Left lung (tissue), 10 donors: ENCODE measurements around the gene C14orf132. TPM values are rescaled to one million over a fixed set of nuclear protein-coding genes. Genes with fewer than 3 reads are reported as not detected.

Experiments
- ATAC-seq: fragments of 200-7000 bp; cut with Tn5 transposase; one replicate; pipeline ENCODE4 v1.9.1; 2020; ENCODE audit warnings: moderate library complexity
- DNase-seq, 4 donors: peaks; one replicate each; pipeline ENCODE4 v3.0.0-alpha.2; 2013 to 2020
- H3K27ac ChIP-seq, 2 donors: fragments of 200-600 bp; sonication (generic) in 1 of 2; one replicate each; pipeline versions ENCODE4 v1.5.0 to v1.8.0; 2020 to 2021
- H3K27me3 ChIP-seq, 2 donors: fragments of 200-600 bp; sonication (generic) in 1 of 2; one replicate each; pipeline versions ENCODE4 v1.5.0 to v1.8.0; 2020 to 2021
- H3K36me3 ChIP-seq, 2 donors: fragments of 200-600 bp; sonication (generic) in 1 of 2; one replicate each; pipeline versions ENCODE4 v1.5.0 to v1.8.0; 2020 to 2021
- H3K4me1 ChIP-seq, 2 donors: fragments of 200-600 bp; one replicate each; pipeline ENCODE4 v1.8.0; 2021
- H3K4me3 ChIP-seq, 2 donors: fragments of 200-600 bp; sonication (generic) in 1 of 2; one replicate each; pipeline versions ENCODE4 v1.5.0 to v1.8.0; 2020 to 2021; ENCODE audit warnings: mild to moderate bottlenecking in 1 of 2
- H3K9me3 ChIP-seq, 2 donors: fragments of 200-600 bp; sonication (generic) in 1 of 2; one replicate each; pipeline versions ENCODE4 v1.5.0 to v1.8.0; 2020 to 2021
- intact Hi-C, 2 donors: fragments of 100-400 bp; cut with DNase I; formaldehyde crosslinking; loops; one replicate each; pipeline versions ENCODE4 v1.11.2 to v1.14.2; 2022
- polyA plus RNA-seq, 6 donors: library from polyadenylated mRNA; unstranded; fragments of 120-200 nt; gene quantifications; one replicate each; pipeline ENCODE4 v1.2.1, GENCODE V29; 2013; ENCODE audit not compliant: insufficient read length in 6 of 6
- total RNA-seq, 2 donors: library from RNA; stranded (reverse); fragmentation: NEBNext Ultra II Directional; extraction: Animal tissue kit (Norgen Biotek cat#: 25700); gene quantifications; one replicate each; pipeline ENCODE4 v1.2.1, GENCODE V29; 2021
- TF ChIP-seq, protein P1 (sequence below), 2 donors: fragments of 200-600 bp; sonication (generic) in 1 of 2; IDR thresholded peaks; one replicate each; pipeline versions ENCODE4 v1.5.0 to v1.8.0; 2021; ENCODE audit warnings: antibody characterized with exemption in 2 of 2
- donor health status: DM: no; HTN: yes; CAD: no.
- donor health status: DM: no; HTN: no; CAD: no.

The C14orf132 gene
- total and polyA plus RNA-seq, 8 donors = 23.2 to 87.8 (median 34.0) TPM

DNA sequence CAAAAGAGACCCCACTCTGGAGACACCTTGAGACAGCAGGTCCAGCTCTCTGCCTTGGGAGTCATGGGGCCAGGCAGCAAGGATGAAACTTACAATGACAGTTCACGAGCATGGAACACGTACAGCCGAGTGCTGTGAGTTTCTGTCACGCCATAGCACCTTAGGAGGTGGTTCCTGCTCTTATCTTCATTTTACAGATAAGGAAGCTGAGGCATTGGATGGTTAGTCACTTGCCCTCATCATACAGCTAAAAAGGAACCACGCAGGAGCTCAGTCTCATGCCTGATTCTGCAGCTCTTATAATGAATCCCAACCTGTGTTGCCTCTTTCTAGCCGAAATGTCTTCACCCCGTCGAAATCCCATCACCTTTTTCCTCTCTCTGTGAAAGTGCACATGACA, 39.9 kb downstream of the C14orf132 start:
- no peak for ATAC-seq

DNA sequence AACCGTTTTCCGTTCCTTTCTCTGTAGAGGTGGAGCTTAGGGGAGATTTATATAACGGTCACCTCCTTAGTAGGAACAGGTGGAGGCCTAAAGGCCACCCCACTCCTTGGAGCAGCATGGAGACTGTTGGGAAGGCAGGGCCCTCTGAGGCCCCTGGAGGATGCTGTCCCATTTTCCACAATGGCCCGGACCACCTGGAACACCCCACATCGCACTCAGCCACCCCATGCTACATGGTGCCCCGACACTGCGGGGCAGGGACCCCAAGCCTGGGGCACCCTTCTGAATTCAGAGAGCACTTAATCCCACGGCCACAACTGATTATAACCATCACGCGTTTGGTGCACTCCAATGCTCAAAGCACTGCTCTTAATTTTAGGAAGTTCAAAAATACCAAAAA, 41.4 kb downstream of the C14orf132 start:
- TF ChIP-seq, protein P1, sequence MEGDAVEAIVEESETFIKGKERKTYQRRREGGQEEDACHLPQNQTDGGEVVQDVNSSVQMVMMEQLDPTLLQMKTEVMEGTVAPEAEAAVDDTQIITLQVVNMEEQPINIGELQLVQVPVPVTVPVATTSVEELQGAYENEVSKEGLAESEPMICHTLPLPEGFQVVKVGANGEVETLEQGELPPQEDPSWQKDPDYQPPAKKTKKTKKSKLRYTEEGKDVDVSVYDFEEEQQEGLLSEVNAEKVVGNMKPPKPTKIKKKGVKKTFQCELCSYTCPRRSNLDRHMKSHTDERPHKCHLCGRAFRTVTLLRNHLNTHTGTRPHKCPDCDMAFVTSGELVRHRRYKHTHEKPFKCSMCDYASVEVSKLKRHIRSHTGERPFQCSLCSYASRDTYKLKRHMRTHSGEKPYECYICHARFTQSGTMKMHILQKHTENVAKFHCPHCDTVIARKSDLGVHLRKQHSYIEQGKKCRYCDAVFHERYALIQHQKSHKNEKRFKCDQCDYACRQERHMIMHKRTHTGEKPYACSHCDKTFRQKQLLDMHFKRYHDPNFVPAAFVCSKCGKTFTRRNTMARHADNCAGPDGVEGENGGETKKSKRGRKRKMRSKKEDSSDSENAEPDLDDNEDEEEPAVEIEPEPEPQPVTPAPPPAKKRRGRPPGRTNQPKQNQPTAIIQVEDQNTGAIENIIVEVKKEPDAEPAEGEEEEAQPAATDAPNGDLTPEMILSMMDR (IDR thresholded peaks at IDR 0.05) = no peak
- intact Hi-C loops = no loop called here
- H3K27ac ChIP-seq = no peak overlapping the region
- H3K4me3 ChIP-seq = no peak overlapping the region
- DNase-seq (peak in 1 of 4 donors; percentile 7), ATAC-seq (no peak)
- H3K27me3 ChIP-seq = no peaks in the 10 kb centered on the region
- peaks cover 0 to 3% of the 10 kb centered on the region in 2 donors for H3K4me1 ChIP-seq
- no peaks in the 10 kb centered on the region for H3K36me3 ChIP-seq
- H3K9me3 ChIP-seq = no peaks in the 10 kb centered on the region

More for the DNA sequence above, 39.9 kb downstream of the C14orf132 start:
- DNase-seq = peak in 1 of 4 donors; percentile 6
- Histone ChIP-seq H3K36me3 (no peaks in the 10 kb centered on the region), H3K27ac (no peak overlapping the region), H3K27me3 (no peaks in the 10 kb centered on the region), H3K9me3 (no peaks in the 10 kb centered on the region), H3K4me3 (no peak overlapping the region), H3K4me1 (peaks cover 0 to 3% of the 10 kb centered on the region in 2 donors)
- TF ChIP-seq, protein P1 (IDR thresholded peaks at IDR 0.05) = no peak
- intact Hi-C loops = no loop called here

DNA sequence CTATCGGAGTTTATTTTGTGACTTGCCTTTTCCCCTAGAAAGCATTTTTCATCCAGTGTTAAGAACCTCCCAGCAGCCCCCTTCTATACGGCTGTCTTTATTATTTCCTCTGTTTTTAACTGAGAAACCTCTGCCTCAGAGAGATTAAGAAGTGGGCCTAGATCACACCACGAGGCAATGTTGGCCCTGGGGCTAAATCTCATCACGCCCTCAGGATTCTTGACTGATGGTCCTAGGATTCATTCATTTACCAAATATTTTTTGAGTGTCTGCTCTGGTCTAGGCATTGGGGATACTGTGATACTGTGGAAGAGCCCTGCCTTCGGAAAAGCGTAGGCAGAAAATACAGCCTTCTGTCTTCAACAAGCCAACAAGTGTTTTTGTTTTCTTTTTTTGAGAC, 42.1 kb downstream of the C14orf132 start:
- DNase-seq = no peak
- H3K4me1 ChIP-seq = peaks cover 0 to 3% of the 10 kb centered on the region in 2 donors
- TF ChIP-seq, protein P1 (IDR thresholded peaks at IDR 0.05) = no peak
- no peak overlapping the region for H3K27ac ChIP-seq
- H3K36me3 ChIP-seq = no peaks in the 10 kb centered on the region
- intact Hi-C loops = no loop called here
- no peaks in the 10 kb centered on the region for H3K27me3 ChIP-seq
- H3K9me3 ChIP-seq = no peaks in the 10 kb centered on the region
- ATAC-seq = no peak
- H3K4me3 ChIP-seq = no peak overlapping the region

DNA sequence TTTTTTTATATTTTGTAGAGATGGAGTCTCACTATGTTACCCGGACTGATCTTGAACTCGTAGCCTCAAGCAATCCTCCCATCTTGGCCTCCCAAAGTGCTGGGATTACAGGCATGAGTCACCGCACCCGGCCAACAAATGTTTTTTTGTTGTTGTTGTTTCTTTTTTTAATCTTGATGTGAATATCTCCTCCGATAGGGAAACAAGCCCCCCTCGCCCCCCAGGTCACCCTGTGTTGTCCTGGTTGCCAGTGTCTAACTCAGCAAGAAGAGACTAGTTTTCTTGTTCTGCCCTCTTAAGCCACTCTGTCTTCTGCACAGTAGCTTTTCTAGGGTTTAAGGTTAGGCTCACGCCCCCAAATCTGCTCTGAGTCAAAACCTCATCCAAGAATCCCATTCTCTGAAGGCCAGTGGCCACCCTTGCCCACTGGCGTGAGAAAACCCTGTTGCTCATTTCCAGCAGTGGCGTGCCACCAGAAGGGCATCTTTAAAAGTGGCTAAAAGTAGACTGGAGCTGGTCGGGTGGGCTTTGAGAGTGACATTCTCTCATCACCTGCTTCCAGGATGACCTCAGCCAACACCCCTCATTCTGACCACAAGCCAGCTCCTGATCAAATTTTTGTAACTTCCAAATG, 42.7 kb downstream of the C14orf132 start:
- TF ChIP-seq, protein P1 (IDR thresholded peaks at IDR 0.05) = no peak
- H3K27me3 ChIP-seq = no peaks in the 10 kb centered on the region
- intact Hi-C loops = no loop called here

DNA sequence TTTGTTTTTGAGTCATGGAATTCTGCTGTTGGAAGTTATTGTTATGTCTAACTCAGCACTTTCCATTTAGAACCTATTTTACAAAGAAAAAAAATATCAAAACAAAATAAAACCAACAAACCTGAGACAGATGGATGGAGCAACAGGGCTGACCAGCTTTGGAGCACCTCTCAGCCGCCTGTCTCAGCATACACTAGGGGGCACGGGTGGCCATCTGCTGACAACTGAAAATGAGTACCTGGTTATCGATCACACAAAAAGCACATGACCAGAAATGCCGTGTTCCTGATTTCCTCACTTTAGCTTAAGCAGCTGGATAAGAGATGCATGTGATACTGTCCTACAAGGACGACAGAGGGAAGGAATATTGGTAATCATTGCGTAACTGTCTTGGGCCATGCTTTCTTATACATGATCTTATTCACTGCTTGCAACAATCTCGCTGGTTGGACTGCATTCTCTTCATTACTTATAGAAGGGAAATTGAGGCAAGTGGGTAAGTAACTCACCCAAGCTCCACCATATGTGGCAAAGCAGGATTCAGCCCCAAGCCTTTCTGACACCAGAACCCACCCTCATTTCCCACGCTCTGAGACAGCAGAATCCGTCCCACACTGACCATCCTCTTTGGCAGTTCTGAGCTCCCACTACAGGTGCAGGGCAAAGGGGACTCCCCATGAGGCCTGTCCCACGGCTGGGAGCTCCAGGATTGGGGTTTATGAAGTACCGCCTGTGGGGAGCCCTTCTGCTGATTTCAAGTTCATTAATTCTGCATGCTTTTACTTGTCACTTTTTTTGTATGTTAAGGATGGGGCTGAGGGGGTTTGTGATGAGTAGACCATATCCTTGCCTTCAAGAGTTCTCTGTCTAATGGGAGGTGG, 43.5 kb downstream of the C14orf132 start:
- H3K27ac ChIP-seq = no peak overlapping the region
- no peak overlapping the region for H3K4me3 ChIP-seq
- TF ChIP-seq, protein P1 (IDR thresholded peaks at IDR 0.05) = no peak
- ATAC-seq (no peak), DNase-seq (peak in 1 of 4 donors; percentile 16)
- peaks cover 0 to 3% of the 10 kb centered on the region in 2 donors for H3K4me1 ChIP-seq
- H3K36me3 ChIP-seq = peaks cover 0 to 3% of the 10 kb centered on the region in 2 donors
- intact Hi-C loops = no loop called here
- H3K9me3 ChIP-seq = no peaks in the 10 kb centered on the region
- no peaks in the 10 kb centered on the region for H3K27me3 ChIP-seq

More for the DNA sequence above, 42.7 kb downstream of the C14orf132 start:
- H3K27ac ChIP-seq = no peak overlapping the region
- H3K36me3 ChIP-seq = no peaks in the 10 kb centered on the region
- ATAC-seq (no peak), DNase-seq (peak in 1 of 4 donors; percentile 7)
- H3K4me1 ChIP-seq = peaks cover 0 to 3% of the 10 kb centered on the region in 2 donors
- no peaks in the 10 kb centered on the region for H3K9me3 ChIP-seq
- no peak overlapping the region for H3K4me3 ChIP-seq
